Left lobe of liver (tissue), 2 donors: ENCODE measurements around the gene ZDHHC14. TPM values are rescaled to one million over a fixed set of nuclear protein-coding genes. Genes with fewer than 3 reads are reported as not detected.

Source experiments
- ATAC-seq: fragments of 200-7000 bp; cut with Tn5 transposase; one replicate; pipeline ENCODE4 v1.9.1; 2020; ENCODE audit warnings: mild to moderate bottlenecking, moderate library complexity
- DNase-seq: peaks from one replicate; pipeline ENCODE4 v3.0.0-alpha.2; 2020; ENCODE audit warnings: low spot score
- total RNA-seq: library from RNA; stranded (reverse); gene quantifications from one replicate; pipeline ENCODE4 v1.2.1, GENCODE V29; 2021
- donor health status: DM: no; HTN: no; CAD: no; lungs with moderate emphysema.
- donor health status: DM: no; HTN: yes; CAD: no.

ZDHHC14 gene
- total RNA-seq, 1 donor from 2014 or later = 13.7 TPM

DNA sequence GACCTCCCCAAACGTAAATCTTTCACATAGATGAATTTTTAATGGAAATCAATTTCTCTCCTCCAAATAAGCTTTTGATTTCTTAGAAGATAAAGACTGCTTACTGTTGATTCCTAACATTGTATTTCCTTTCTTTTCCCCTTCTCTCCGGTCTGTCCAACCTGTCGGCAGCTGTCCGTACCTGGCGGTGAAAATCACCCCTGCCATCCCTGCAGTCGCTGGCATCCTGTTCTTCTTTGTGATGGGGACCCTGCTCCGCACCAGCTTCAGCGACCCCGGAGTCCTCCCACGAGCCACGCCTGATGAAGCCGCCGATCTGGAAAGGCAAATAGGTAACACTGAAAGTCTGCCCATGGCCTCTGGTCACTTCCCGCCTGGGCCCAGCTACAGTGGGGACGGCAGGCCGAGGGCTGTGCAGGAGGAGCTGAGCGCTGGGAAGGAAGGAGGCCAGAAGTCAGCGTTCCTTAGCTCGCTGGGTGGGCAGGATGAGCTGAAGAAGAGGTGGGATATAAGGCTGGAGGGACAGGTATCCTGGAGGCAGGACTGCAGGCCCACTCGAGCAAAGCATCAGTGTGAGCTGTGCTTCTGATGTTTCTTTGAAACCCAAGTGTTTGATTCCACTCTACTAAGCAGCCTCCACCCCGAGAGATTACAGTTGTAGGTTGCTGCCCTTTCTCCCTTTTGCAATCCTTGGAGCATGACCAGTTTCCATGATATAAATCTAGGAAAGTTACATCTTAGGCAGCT lies 161.6 kb downstream of the ZDHHC14 start:
- ATAC-seq (peak; percentile 48), DNase-seq (no peak)

DNA sequence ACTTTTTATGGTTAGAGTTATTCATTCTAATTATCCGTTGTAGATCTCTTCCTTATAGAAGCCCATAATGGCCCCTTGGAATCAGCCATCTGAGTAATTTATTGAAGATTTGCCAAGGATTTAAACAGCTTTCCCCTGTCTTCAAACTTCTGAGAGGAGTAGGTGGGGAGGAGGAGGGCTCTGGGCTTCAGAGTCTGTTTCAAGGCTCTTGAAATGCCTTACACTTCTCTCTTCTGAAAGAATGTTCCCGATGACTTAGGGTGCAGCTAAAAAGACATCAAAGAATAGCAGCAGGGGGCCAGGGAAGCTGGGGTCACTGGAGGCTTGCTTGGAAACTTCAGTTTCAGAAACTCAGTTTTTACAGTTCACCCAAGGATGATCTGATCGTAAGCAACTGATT lies 165.3 kb downstream of the ZDHHC14 start:
- DNase-seq (no peak), ATAC-seq (no peak)

DNA sequence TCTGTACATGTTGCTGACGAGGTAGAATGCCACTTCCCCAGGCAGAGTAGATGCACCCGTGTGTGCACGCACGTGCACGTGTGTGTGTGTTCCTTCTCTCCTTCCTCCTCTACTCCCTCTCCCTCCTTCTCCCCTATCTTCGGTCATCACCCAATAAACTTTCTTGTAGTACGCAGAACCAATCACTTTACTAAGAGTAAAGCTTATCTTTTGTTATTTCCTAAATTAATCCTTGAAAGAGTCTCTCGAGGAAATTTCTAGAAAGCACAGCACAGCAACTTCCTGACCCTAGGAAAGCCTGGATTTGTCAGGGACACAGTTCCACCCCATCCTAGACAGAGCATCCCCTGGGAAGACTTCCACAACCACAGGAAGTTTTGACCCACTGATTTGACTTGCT lies 166.1 kb downstream of the ZDHHC14 start:
- ATAC-seq (no peak), DNase-seq (no peak)

DNA sequence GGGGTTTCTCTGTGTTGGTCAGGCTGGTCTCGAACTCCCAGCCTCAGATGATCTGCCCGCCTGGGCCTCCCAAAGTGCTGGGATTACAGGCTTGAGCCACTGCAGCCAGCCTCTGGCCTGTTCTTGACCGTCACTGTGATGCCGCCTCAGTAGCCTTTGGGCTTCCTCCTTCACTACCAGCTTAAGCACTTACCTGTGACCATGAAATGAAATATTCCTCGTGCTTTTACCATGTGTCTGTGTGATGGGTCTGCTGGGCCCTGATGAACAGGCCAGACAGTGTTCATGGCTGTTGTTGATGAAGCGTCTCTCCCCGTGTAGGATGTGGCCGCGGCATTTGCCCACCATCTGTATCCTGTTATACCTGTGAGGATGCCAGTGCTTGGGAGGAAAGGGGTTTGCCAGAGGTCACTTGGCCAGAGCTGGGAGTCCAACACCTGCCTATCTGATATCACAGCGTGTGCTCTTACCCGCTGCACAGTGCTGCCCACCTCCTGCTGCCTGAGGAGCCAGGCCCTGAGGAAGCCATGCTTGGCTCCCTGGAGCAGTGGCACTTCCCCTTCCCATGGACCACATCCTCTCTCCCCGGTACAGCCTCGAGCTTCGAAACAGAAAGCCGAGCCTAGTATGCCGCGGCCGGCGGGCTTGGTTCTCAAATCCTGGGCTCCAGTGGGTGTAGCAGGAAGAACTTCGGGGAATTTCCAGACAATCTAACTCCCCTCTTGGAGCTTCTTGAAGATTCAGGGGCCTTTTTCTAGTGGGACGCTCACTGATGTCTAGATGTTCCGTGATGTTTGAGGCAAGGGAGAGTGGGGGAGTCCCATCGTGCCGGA lies 167.9 kb downstream of the ZDHHC14 start:
- DNase-seq (peak; percentile 42), ATAC-seq (peak; percentile 52)

DNA sequence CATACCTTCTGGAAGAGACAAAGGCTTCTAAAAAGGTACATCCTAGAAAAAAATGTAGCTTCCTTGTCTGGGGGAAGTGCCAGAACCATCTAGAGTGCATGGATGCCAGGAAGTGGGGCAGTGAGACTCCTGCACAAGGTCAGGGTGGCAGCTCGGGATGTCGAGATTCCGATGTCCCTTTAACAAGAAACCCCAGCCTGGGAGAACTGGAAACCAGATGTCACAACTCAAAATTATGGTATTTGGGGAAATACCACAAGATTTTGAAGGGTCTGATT lies 168.4 kb downstream of the ZDHHC14 start:
- DNase-seq = no peak
- no peak for ATAC-seq

DNA sequence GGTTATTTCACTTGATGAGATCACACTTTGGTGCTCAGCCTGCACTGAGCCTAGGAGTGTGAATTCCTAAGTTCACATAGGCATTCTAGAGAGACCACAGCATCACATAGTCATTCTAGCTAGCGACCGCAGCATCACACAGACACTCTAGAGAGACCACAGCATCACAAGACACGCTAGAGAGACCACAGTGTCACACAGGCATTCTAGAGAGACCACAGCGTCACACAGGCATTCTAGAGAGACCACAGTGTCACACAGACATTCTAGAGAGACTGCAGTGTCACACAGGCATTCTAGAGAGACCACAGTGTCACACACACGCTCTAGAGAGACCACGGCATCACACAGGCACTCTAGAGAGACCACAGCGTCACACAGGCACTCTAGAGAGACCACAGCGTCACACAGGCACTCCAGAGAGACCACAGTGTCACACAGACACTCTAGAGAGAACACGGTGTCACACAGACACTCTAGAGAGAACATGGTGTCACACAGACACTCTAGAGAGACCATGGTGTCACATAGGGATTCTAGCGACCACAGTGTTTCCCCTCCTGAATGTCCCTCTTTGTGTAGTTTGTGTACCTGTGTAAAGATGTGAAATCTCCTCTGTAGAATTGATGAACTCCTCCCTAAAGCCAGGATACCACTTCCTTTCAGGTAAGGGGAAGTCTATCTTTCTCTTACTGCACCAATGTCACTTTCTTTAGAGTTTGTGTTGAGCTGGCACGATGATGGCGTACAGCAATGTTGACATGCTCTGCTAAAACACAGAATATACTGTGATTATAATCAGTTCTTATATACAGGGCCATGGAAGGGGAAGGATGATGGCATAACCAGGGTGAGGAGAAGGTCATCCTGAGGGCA lies 169.4 kb downstream of the ZDHHC14 start:
- no peak for ATAC-seq
- no peak for DNase-seq

DNA sequence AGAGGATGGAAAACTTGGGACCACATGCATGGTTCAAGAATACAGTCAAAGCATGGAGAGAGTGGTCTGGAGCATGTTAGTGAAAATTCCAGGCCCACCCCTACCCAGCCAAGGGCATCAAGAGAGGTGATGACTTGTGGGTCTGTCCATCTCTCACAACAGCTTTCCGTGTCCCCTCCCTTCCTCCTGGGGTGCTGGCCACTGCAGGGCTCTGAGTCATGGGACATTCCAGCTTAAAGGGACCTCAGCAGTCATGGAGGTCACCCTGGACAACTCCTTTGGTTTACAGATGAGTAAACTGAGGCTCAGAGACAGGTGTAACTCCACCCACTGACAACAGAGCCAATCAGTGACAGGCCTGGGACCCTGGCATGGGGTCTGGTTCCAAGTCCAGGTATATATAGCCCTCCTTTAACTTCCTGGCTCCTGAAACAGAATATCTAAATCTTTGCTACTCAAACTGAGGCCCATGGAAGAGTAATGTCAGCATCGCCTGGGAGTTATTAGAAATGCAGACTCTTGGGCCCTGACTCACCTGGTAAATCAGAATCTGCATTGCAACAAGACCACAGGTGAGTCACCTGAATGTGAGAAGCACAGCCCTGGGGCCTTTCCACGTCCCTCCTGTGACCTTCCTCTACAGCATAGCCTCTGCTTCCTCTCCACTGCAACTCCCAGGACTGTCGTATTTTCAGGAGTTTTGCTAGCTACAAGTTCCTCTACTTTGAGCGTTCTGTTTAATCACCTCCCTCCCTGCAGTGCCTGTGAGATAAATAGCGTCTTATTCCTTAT lies 170.2 kb downstream of the ZDHHC14 start:
- ATAC-seq (no peak), DNase-seq (peak; percentile 30)

DNA sequence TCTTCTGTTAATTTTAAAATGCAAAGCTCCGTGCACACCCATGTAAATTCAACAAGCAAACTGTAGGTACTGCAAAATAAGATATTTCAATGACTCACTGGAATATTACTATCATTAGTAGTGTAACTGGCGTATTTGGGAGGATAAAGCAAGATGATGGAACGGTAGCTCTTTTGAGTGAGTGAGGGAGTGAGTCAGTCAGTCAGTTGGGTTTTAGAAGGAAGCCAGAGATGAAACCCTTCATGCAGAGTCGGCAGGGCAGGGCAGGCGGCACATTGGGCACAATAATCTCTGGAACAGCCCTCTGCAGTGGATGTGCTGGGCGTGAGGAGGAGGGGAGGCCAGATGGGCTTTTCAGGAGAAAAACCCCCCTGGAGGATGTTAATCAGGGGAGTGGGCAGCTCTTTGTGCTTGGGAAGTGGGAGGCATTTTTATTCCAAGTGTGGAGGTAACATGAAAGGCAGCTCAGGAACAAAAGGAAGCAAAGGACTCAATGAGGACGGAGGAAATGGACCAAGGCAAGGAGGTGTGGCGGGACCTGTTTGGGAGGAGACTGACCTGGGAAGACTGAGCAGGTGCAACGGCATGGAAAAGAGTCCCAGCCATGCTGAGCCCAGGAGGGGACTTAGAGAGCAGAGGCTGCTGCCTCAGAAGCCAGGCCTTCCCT lies 171.2 kb downstream of the ZDHHC14 start:
- DNase-seq = no peak
- no peak for ATAC-seq

DNA sequence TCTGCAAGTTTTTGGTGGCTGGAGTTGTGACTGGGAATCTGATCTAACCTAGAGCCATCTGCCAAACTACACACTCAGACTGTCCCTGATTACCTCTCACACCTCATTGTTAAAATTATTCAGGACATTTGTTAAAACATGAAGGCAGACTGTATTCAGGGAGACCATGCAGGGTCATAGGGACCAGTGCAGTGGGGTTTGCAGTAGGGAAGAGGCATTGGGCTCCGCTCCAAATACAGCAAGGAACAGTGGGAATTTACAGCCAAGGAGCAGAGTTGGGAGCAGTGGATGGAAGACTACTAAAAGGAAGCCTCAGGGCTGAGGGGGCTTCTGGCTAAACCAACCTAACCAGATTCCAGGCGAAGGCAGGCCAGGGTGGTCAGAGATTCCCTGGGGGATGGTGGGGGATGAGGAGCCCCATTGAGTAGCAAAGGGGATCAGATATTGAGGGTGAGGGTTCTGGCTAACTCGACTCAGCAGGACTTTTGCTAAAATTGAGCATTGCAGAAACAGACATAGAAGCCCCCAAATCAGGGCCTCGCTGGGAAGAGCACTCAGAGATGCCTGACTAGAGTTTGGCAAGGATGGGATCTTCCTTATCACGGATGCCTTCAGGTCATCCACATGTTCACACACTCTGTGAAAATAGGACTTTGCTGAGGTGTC lies 172.0 kb downstream of the ZDHHC14 start:
- DNase-seq (no peak), ATAC-seq (no peak)

DNA sequence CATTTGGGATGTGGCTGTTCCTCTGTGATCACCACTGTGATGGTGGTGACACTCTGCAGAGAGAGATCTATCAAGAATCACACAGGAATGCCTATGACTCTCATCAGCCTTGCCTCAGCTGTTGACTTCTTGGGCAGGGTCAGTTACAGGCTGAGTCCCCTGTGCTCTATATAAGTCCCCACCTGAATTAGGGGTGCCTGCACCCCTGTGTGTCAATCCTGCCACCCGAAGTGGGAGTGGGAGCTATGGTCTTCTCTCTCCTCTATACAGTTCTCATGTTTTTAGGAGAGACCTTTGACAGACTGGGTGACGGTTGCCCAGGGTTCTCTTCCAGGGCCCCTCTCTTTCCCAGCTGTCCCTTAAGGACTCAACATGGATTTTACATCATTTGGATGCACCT lies 173.8 kb downstream of the ZDHHC14 start:
- no peak for ATAC-seq
- DNase-seq = no peak

DNA sequence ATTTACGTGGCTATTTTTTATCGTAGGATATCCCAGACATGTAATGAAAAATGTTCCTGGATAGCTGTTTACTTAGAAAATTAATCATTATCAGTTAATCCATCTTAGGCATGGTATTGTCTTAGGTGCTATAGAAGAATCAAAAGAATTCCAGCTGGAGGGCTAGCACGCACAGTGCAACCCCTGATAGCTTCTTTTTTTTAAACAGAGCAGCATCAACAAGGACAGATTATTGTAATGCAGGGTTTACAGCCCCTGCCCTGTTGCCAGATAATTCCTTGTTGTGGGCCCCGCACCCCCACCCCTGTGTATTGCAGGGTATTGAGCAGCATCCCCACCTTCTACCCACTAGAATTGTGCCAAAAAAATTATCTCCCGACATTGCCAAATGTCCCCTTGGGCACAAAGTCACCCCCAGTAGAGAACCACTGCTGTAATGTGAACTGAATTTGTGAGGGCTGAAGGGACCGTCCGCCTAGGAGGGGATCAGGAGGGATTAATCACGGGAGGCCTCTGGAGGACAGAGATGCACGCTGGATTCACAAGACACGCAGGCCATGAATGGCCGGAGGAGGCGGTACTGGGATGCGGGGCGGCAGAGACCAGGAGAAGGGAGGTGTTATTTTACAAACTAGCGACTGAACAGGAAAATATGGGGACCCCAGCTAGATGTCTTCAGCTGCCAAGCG lies 174.6 kb downstream of the ZDHHC14 start:
- DNase-seq (no peak), ATAC-seq (no peak)

DNA sequence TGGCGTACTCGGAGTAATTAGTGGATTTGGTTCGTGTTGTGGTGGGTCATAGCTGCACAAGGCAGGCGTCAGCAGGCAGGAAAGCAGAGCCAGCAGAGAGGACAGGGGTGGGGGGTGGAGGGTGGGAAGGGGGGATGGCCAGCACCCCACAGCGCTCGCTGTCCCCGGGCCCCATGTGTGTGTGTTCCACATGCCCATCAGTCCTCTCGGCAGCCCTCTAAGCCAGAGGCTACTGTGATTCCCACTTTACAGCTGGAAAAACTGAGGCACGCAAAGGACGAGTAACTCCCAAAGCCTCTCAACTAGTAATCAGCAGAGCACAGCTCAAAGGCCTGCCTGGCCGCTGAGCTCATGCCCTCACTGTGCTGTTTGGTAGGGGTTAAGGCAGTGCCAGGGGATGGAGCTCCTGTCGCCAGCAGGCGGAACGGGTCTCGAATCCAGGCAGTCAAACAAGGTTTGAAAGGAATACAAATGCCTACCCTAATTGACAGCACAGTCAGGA lies 175.2 kb downstream of the ZDHHC14 start:
- DNase-seq (no peak), ATAC-seq (peak; percentile 11)

DNA sequence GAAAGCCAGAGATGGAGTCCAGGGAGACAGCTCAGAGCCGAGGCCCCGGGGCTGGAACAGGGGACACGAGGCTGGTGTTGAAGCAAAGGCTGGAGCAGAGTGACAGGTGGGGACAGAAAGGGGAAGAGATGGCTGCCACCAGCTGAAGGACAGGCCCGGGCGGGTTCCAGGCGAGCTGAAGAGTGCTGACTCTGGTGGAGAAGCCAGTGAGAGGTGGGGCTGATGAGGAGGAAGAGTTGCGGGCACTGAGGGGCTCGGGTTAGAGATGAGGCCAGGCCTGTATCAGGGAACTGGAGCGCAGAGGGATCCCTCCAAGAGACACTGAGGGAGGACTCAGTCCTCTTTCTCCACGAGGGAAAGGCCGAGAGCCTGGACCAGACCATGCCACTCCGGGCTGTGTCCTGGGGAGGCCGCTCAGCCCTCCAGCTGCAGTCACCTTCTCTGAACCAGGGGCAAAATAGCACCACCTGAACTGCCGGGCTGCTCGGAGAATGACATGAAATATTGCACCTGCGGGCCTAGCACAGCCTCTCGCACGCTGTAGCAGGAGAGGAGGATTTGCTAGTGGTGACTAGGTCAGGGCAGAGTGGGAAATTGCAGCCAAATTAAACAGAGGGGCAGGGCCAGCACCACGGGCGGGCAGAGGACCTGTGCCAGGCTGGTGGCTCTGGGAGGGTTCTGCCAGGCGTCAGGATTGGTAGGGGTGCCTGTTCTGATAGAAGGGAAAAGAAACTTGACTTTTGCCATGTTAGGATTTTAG lies 175.9 kb downstream of the ZDHHC14 start:
- ATAC-seq = peak; percentile 95
- peak; percentile 89 for DNase-seq

DNA sequence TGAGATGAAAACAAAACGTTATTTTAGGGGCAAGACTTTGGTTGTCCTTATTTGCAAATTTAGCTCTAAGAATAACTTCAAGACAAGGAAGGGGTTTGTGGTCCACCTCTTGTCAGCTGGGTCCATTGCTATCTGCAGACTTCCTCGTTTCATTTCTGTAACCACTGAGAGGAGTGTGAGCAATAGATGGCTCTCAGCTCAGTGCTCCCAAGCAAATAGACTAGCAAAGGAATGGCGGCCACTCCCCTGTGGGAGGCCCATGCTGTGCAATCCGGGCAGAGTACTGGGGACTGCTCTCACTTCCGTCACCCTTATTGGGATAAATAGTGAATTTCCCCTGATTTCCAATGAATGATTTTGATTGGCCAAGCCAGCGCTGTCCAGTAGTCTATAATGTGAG lies 176.6 kb downstream of the ZDHHC14 start:
- ATAC-seq (no peak), DNase-seq (no peak)

DNA sequence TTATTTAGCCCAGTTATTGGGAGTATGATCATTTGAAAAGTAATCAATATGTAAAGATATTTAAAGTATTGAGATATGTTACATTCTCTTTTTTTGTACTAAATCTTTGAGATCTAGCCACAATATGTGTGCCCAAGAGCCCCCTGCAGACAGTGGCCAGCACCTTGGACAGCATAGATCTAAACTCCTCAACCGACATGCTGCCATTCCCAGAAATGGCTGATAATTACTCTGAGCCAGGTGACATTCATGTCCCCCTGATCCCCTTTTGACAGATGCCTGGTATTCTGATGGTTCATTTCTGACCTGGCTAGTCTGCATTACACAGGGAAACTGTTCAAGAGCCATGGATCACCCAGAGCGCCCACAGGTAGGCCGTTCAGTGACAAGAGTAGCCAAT lies 177.1 kb downstream of the ZDHHC14 start:
- DNase-seq (no peak), ATAC-seq (no peak)

DNA sequence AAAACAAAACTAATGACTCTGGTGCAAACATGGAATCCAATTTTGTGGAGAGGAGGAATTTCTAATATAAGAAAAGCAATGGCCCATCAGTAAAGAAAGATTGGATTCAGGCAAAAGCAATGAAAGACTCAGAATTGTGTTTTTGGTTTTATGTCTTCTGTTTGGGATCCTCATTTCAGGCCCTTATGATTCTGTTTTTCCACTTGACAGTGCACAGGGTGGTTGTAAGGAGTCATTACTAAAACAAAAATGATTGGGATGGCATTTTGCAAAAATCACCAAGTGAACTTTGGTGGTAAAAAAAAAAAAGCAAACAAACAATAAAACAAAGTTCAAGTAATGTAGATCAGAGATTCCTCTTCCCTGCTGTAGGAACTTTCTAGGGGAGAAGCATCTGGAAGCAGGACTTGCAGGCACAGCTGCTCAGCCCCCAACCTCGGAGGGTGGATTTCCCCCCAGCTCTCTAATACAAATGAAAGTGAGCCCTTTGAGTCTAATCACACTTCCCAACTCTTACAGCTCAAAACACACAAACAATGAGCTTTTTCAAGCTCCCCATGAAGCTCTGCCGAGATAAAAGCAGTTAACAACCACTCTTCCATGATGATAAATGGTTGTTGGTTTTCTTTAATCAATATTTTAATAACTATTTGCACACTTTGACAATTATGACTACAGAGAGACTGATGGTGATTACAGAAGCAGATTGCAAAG lies 177.7 kb downstream of the ZDHHC14 start:
- DNase-seq (no peak), ATAC-seq (no peak)

DNA sequence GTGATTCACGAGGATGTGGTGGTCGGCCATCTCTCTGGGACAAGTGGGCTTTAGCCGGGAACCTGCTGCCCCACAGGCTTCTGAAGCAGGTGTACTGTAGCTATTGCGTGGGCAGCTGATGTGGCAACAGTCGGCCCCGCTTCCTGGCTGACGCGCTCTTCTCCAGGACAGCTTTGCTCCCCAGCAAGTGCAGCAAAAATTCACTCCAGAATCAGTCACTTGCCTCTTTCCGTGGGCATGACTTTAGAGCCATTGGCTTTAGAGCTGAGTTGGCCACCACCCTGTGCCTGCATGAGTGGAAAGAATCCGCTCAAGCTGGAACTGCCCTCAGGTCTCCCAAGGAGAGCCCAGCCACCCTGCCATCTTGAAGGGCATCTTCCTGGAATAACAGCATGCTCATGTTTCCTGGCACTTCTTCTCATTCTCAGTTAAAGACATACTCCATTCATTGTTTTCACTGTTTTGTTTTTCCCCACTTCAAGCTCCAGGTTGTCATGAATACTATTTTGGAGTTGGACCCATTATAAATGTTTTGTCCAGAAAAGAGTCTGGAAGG lies 178.3 kb downstream of the ZDHHC14 start:
- ATAC-seq = no peak

More for the DNA sequence above, 178.3 kb downstream of the ZDHHC14 start:
- peak; percentile 46 for DNase-seq
